GM23338 (cell line): Measurements from ENCODE around the gene TXNL4B. TPM values are rescaled to one million over a fixed set of nuclear protein-coding genes. Genes with fewer than 3 reads are reported as not detected.

Source experiments
- ATAC-seq: fragments of 200-7000 bp; cut with Tn5 transposase; 3 replicates; pipeline ENCODE4 v1.9.1; 2020
- DNase-seq: peaks from one replicate; pipeline ENCODE4 v3.0.0-alpha.2; 2015; ENCODE audit warnings: low spot score
- H2AFZ ChIP-seq: fragments of 200-600 bp; sonication (generic); 2 replicates; pipeline ENCODE4 v1.8.0; 2016; ENCODE audit warnings: antibody characterized with exemption, mild to moderate bottlenecking, moderate library complexity
- H3F3A ChIP-seq: fragments of 200-600 bp; sonication (generic); replicated peaks from 2 replicates; pipeline ENCODE4 v1.8.0; 2017; ENCODE audit warnings: antibody characterized with exemption, mixed run types, low read depth
- H3K27ac ChIP-seq: fragments of 200-600 bp; sonication (generic); 2 replicates; pipeline ENCODE4 v1.6.1; 2016; ENCODE audit warnings: low read depth
- H3K27me3 ChIP-seq: fragments of 200-600 bp; sonication (generic); 2 replicates; pipeline ENCODE4 v1.8.0; 2016; ENCODE audit warnings: mild to moderate bottlenecking, mixed run types, moderate library complexity; ENCODE audit not compliant: insufficient read depth
- H3K36me3 ChIP-seq: fragments of 200-600 bp; sonication (generic); 2 replicates; pipeline ENCODE4 v1.8.0; 2016; ENCODE audit warnings: mild to moderate bottlenecking; ENCODE audit not compliant: insufficient read depth
- H3K4me1 ChIP-seq: fragments of 200-600 bp; sonication (generic); 2 replicates; pipeline ENCODE4 v1.8.0; 2016; ENCODE audit warnings: mild to moderate bottlenecking, moderate library complexity; ENCODE audit not compliant: insufficient read depth
- H3K4me2 ChIP-seq: fragments of 200-600 bp; sonication (generic); 2 replicates; pipeline ENCODE4 v1.7.1; 2017; ENCODE audit warnings: mixed run types
- H3K4me3 ChIP-seq: fragments of 200-600 bp; sonication (generic); 2 replicates; pipeline ENCODE4 v1.6.1; 2016; ENCODE audit warnings: mixed run types
- H3K79me2 ChIP-seq: fragments of 200-600 bp; sonication (generic); replicated peaks from 2 replicates; pipeline ENCODE4 v1.8.0; 2017; ENCODE audit warnings: mild to moderate bottlenecking; ENCODE audit not compliant: insufficient read depth
- H3K9me2 ChIP-seq: fragments of 200-600 bp; sonication (generic); 2 replicates; pipeline ENCODE4 v1.8.0; 2017; ENCODE audit not compliant: insufficient read depth
- H4K20me1 ChIP-seq: fragments of 200-600 bp; sonication (generic); replicated peaks from 2 replicates; pipeline ENCODE4 v1.8.0; 2017; ENCODE audit warnings: mild to moderate bottlenecking; ENCODE audit not compliant: insufficient read depth
- H3K27ac Mint-ChIP-seq: 2 replicates; pipeline ENCODE4 v1.8.0; 2020; ENCODE audit warnings: inconsistent platforms, mild to moderate bottlenecking, moderate library complexity, mixed read lengths
- H3K27me3 Mint-ChIP-seq: 3 replicates; pipeline ENCODE4 v1.8.0; 2022; ENCODE audit warnings: low read depth, mild to moderate bottlenecking, moderate library complexity, mixed read lengths, inconsistent platforms; ENCODE audit not compliant: insufficient read depth, poor library complexity
- H3K36me3 Mint-ChIP-seq: 3 replicates; pipeline ENCODE4 v1.8.0; 2021; ENCODE audit warnings: low read depth, mild to moderate bottlenecking, inconsistent platforms, moderate library complexity, mixed read lengths
- H3K4me1 Mint-ChIP-seq: 3 replicates; pipeline ENCODE4 v1.8.0; 2020; ENCODE audit warnings: mild to moderate bottlenecking, inconsistent platforms, mixed read lengths
- H3K4me3 Mint-ChIP-seq: 3 replicates; pipeline ENCODE4 v1.8.0; 2021; ENCODE audit warnings: moderate library complexity, mild to moderate bottlenecking, inconsistent platforms, mixed read lengths
- H3K9me3 Mint-ChIP-seq: 3 replicates; pipeline ENCODE4 v1.8.0; 2020; ENCODE audit warnings: moderate library complexity, mild to moderate bottlenecking, inconsistent platforms, mixed read lengths
- CREB1 ChIP-seq: fragments of 250-450 bp; sonication (Bioruptor Pico); IDR thresholded peaks from 2 replicates; pipeline ENCODE4 v1.5.0; 2020; ENCODE audit warnings: low read depth, mild to moderate bottlenecking, moderate library complexity
- EZH2 ChIP-seq: fragments of 200-600 bp; sonication (generic); IDR thresholded peaks from one replicate; pipeline ENCODE4 v1.8.0; 2017; ENCODE audit warnings: antibody characterized with exemption, mild to moderate bottlenecking, low read depth; ENCODE audit not compliant: unreplicated experiment
- EZH2phosphoT487 ChIP-seq: fragments of 200-600 bp; sonication (generic); IDR thresholded peaks from one replicate; pipeline ENCODE4 v1.8.1; 2018; ENCODE audit warnings: antibody characterized with exemption; ENCODE audit not compliant: unreplicated experiment
- JUNB ChIP-seq: IDR thresholded peaks from one replicate; pipeline ENCODE4 v1.6.1; 2016; ENCODE audit warnings: antibody characterized with exemption; ENCODE audit not compliant: unreplicated experiment
- NANOG ChIP-seq: IDR thresholded peaks from 2 replicates; pipeline ENCODE4 v1.6.1; 2016; ENCODE audit warnings: antibody characterized with exemption, borderline replicate concordance
- POLR2AphosphoS5 ChIP-seq: IDR thresholded peaks from 2 replicates; pipeline ENCODE4 v1.6.1; 2016; ENCODE audit warnings: antibody characterized with exemption, low read depth
- STAT1 ChIP-seq: IDR thresholded peaks from one replicate; pipeline ENCODE4 v1.6.1; 2016; ENCODE audit warnings: antibody characterized with exemption; ENCODE audit not compliant: unreplicated experiment
- ZNF114 ChIP-seq: fragments of 250-450 bp; sonication (Bioruptor Pico); IDR thresholded peaks from 2 replicates; pipeline ENCODE4 v1.5.0; 2020; ENCODE audit warnings: mild to moderate bottlenecking, moderate library complexity
- ZNF331 ChIP-seq: fragments of 250-450 bp; sonication (Bioruptor Pico); IDR thresholded peaks from 2 replicates; pipeline ENCODE4 v1.5.0; 2020; ENCODE audit warnings: low read depth, mild to moderate bottlenecking, moderate library complexity
- polyA plus RNA-seq: library from polyadenylated mRNA; unstranded; fragments of >200 nt; fragmentation: Nextera tagmentation; extraction: Ambion mirVana; gene quantifications from 2 replicates; pipeline ENCODE4 v1.2.1, GENCODE V29; 2016
- total RNA-seq: library from RNA; depleted of rRNA; stranded (reverse); fragments of >200 nt; shearing (Covaris generic); gene quantifications from 2 replicates; pipeline ENCODE4 v1.2.3, GENCODE V29; 2014
- TF ChIP-seq, protein P1 (sequence below): IDR thresholded peaks from 2 replicates; pipeline ENCODE4 v1.6.1; 2016; ENCODE audit warnings: antibody characterized with exemption
- TF ChIP-seq, protein P2 (sequence below), 2 experiments: fragments of 200-600 bp in 1 of 2; sonication (generic) in 1 of 2; conservative IDR thresholded peaks; 2 replicates each; pipeline versions ENCODE4 v1.5.1 to v1.6.1; 2016 to 2017; ENCODE audit warnings: antibody characterized with exemption in 2 of 2, low read depth in 2 of 2, mild to moderate bottlenecking in 2 of 2, moderate library complexity in 1 of 2
- TF ChIP-seq, protein P3 (sequence below): IDR thresholded peaks from one replicate; pipeline ENCODE4 v1.6.1; 2018; ENCODE audit warnings: antibody characterized with exemption; ENCODE audit not compliant: unreplicated experiment

The TXNL4B gene
- total and polyA plus RNA-seq, 2 experiments from 2014 or later: 3.7 to 8.9 TPM

DNA sequence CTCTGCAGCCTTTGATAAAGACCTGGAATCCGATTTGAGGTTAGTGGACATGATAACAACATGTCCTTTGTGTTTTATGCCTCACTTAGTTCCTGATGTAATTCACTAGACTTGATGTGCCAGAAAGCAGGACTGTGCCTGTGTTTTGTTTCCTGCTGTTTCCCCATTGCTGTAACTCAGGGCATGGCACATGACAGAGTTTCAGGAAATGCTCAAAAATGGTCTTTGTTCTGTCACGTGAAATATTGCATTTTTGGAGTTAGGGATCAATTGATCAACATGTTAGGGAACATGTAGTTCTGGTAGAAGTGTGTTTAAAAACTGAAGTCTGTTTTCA is 33.0 kb upstream of the TXNL4B start:
- H3K4me1 ChIP-seq: no peaks in the 10 kb centered on the region; the same call in none of the 2 replicates
- H3K4me2 ChIP-seq: no peak overlapping the region
- H3K27ac Mint-ChIP-seq: no peak overlapping the region
- no peaks in the 10 kb centered on the region; the same call in 2 of the 3 replicates for H3K36me3 Mint-ChIP-seq
- DNase-seq (no peak), ATAC-seq (no peak)
- no peaks in the 10 kb centered on the region for H3K27me3 ChIP-seq
- no peaks in the 10 kb centered on the region for H3F3A ChIP-seq
- no peaks in the 10 kb centered on the region for H3K9me2 ChIP-seq
- H4K20me1 ChIP-seq: no peaks in the 10 kb centered on the region
- H3K4me3 Mint-ChIP-seq: no peak overlapping the region
- H3K27ac ChIP-seq: no peak overlapping the region
- H3K27me3 Mint-ChIP-seq: peaks cover 14% of the 10 kb centered on the region
- no peaks in the 10 kb centered on the region for H3K36me3 ChIP-seq
- H2AFZ ChIP-seq: no peak overlapping the region
- no peaks in the 10 kb centered on the region for H3K79me2 ChIP-seq
- no peak for TF ChIP-seq JUNB
- no peak for TF ChIP-seq ZNF114 (CRISPR knock-in tag)
- no peak for TF ChIP-seq ZNF331
- TF ChIP-seq, protein P1, sequence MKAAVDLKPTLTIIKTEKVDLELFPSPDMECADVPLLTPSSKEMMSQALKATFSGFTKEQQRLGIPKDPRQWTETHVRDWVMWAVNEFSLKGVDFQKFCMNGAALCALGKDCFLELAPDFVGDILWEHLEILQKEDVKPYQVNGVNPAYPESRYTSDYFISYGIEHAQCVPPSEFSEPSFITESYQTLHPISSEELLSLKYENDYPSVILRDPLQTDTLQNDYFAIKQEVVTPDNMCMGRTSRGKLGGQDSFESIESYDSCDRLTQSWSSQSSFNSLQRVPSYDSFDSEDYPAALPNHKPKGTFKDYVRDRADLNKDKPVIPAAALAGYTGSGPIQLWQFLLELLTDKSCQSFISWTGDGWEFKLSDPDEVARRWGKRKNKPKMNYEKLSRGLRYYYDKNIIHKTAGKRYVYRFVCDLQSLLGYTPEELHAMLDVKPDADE: no peak
- TF ChIP-seq, protein P2, sequence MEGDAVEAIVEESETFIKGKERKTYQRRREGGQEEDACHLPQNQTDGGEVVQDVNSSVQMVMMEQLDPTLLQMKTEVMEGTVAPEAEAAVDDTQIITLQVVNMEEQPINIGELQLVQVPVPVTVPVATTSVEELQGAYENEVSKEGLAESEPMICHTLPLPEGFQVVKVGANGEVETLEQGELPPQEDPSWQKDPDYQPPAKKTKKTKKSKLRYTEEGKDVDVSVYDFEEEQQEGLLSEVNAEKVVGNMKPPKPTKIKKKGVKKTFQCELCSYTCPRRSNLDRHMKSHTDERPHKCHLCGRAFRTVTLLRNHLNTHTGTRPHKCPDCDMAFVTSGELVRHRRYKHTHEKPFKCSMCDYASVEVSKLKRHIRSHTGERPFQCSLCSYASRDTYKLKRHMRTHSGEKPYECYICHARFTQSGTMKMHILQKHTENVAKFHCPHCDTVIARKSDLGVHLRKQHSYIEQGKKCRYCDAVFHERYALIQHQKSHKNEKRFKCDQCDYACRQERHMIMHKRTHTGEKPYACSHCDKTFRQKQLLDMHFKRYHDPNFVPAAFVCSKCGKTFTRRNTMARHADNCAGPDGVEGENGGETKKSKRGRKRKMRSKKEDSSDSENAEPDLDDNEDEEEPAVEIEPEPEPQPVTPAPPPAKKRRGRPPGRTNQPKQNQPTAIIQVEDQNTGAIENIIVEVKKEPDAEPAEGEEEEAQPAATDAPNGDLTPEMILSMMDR (conservative IDR thresholded peaks at IDR 0.05; ENCODE audit: low read depth in 2 of 2): no peak
- no peak for TF ChIP-seq EZH2phosphoT487
- TF ChIP-seq NANOG: no peak
- no peak for TF ChIP-seq CREB1 (CRISPR knock-in tag)
- no peak for TF ChIP-seq STAT1
- TF ChIP-seq POLR2AphosphoS5: no peak
- TF ChIP-seq, protein P3, sequence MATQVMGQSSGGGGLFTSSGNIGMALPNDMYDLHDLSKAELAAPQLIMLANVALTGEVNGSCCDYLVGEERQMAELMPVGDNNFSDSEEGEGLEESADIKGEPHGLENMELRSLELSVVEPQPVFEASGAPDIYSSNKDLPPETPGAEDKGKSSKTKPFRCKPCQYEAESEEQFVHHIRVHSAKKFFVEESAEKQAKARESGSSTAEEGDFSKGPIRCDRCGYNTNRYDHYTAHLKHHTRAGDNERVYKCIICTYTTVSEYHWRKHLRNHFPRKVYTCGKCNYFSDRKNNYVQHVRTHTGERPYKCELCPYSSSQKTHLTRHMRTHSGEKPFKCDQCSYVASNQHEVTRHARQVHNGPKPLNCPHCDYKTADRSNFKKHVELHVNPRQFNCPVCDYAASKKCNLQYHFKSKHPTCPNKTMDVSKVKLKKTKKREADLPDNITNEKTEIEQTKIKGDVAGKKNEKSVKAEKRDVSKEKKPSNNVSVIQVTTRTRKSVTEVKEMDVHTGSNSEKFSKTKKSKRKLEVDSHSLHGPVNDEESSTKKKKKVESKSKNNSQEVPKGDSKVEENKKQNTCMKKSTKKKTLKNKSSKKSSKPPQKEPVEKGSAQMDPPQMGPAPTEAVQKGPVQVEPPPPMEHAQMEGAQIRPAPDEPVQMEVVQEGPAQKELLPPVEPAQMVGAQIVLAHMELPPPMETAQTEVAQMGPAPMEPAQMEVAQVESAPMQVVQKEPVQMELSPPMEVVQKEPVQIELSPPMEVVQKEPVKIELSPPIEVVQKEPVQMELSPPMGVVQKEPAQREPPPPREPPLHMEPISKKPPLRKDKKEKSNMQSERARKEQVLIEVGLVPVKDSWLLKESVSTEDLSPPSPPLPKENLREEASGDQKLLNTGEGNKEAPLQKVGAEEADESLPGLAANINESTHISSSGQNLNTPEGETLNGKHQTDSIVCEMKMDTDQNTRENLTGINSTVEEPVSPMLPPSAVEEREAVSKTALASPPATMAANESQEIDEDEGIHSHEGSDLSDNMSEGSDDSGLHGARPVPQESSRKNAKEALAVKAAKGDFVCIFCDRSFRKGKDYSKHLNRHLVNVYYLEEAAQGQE: no peak
- no peak for TF ChIP-seq EZH2
- H3K9me3 Mint-ChIP-seq: no peaks in the 10 kb centered on the region
- no peak overlapping the region for H3K4me3 ChIP-seq
- H3K4me1 Mint-ChIP-seq: peaks cover 27% of the 10 kb centered on the region
